ENCODE measurements around the gene CCDC174. TPM values are rescaled to one million over a fixed set of nuclear protein-coding genes. Genes with fewer than 3 reads are reported as not detected.
A peak's percentile ranks its signal among the peaks of the same experiment; 100 is the strongest.
"Not testable (repeated sequence)": the region's sequence is repeated elsewhere in the genome, so short reads cannot be mapped to it uniquely, and the experiment has no call there.

CCDC174 gene
- 16.8 TPM for total RNA-seq
- long read RNA-seq, partial matches to known transcripts = 14 of 21 reads
- long read RNA-seq, other reads (novel, unspliced or antisense) = 3 of 21 reads

DNA sequence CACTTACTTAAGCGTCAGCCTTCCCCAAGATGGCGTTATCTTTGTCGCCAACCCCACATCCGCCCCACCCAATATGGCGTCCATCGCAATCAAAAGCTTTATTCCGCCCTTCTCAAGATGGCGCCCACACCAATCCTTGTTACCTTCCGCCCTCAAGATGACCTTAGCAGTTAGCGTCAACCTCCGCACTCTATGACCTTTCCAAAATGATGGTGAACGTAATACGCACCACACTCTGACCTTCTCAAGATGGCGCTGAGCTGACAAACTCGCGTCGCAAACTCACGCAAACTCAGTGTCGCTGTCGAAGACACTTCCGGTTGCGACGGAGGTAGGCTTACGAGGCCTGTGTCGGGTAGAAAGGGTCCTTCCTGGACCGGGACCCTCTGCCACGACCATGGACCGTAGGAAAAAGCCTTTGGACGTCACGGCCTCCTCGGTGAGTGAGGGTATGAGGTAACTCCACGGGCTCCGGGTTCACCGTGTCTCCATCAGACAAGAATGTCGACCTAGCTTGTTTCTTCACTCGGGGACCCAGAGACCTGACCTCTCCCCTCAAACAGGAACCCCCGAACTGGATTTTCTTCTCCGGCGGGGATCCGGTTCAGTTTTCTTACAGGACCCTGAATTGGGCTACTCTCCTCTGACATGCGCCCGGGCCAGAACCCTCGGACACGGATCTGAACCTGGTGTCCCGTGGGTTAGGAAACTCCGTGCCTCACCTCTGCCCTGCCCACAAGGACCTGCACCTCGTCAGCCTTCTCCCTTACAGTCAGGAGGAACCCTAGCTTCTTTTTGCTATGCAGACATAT lies at the start of gene CCDC174:
TSS of gene CCDC174 (plus strand) at position 323 of the 812 bp plus-strand sequence. CDS start at position 398, 75 bp downstream.
- DNase-seq (ENCODE audit: low spot score) = peak; percentile 93

- no peak for DNase-seq (ENCODE audit: low spot score)
These were observed 49.4 kb upstream of the CCDC174 start for GRCh38 chr3:14602006-14602803.

DNA sequence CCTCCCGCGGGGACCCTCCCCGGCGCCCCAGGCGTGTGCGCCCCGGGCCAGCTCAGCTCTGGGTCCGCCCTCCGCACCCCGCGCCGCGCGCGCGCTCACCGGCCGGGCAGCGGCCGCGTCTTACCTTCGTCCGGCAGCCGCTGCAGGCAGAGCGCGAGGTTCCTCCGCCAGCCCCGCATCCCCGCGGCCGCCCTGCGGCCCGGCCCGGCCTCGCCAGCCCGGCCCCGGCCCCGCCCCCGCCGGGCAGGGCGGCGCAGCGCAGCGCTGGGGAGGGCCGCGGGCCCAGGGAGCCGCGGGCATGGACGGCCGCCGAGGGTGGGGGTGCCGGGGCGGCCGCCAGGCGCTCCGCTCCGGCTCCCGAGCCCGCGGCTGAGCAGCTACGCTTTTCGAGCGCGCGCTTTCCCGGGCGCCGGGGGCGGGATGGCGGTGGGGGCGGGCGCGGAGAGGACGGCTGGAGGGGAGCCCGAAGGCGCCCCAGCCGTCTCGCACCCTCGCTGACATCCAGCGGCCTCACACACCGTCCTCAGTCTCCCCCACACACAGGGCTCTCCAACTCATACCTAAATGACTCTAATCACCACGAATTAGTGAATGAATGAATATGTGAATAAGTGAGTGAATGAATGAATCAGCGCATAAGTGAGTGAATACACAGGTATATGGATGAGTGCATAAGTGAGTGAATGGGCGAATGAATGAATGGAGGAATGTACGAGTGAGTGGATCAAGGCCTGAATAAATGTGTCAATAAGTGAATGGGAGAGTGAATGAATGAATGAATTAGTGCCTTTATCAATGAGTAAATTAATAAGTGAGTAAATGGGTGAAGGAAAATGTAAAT lies 48.5 kb upstream of the CCDC174 start:
- no peak for DNase-seq (ENCODE audit: low spot score)

GRCh38 chr3:14605067-14605466 lies 46.5 kb upstream of the CCDC174 start:
- DNase-seq (ENCODE audit: low spot score) = no peak

DNA sequence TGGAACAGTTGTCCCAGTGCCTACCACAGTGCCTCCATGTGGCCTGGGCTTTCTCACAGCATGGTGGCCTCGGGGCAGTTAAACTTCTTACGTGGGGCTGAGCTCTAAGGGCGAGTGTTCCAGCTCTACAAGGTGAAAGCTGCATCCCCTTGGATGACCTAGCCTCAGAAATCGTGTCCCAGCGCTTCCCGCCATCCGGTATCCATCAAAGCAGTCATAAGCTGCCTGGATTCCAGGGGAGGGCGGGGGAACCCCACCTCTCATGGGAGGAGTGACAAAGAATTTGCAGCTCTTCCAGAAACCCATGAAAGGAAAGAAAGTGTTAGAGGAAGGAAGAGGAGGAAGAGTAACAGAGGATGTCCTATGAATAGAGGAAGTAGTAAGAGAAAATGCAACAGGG lies 45.8 kb upstream of the CCDC174 start:
- no peak for DNase-seq (ENCODE audit: low spot score)

DNA sequence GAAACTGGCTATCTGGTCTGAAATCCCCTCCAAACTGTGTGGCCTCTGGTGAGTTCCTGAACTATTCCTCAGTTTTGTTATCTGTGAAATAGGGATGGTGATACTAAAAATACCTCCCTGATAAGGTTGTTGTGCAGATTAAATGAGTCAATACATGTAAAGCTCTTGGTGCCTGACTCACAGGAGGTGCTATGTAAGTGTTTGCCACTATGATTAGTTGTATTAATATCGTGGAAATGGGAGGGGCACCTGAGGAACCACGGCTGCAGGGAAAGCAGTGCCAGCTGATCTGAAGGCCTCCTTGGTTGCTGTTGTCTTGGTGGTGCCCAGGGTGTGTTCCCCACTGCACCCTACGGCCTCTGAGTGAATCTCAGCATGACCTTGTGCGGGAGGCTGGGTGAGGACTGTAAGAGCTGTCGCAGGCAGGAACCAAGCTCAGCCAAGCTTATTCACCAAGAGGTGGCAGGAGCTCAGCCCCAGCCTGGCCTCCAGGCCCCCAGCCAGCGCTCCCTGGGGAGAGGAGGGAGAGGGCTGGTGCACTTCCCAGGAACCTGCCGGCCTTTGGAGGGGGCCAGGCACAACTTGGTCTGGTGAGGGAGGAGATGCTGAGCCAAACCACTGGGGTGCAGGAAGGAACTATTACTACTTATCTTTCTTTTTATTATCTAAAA lies 44.8 kb upstream of the CCDC174 start:
- no peak for DNase-seq (ENCODE audit: low spot score)

DNA sequence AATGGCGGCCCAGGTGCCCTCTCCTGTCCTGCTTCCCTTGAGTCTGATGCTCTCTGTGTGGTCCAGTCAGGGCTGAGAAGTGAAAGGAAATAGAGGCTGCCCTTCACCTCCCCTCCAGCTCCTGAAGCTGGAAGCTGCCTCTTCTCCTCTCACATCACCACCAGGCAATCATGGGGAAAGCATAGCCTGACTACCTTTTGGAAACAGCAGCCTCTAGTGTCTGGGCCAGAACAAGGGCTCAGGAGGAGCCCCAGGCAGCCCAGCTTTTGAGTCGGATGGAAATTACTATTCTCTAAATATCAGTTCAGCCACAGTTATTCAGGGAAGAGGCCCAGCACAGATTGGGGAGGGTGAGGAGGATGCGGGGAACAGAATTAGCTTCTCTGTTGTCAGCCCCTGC lies 43.3 kb upstream of the CCDC174 start:
- DNase-seq (ENCODE audit: low spot score) = no peak

- not testable (repeated sequence) for DNase-seq (ENCODE audit: low spot score)
These were observed 42.5 kb upstream of the CCDC174 start for GRCh38 chr3:14609058-14609457.

GRCh38 chr3:14609506-14609905 lies 42.1 kb upstream of the CCDC174 start:
- no peak for DNase-seq (ENCODE audit: low spot score)

DNA sequence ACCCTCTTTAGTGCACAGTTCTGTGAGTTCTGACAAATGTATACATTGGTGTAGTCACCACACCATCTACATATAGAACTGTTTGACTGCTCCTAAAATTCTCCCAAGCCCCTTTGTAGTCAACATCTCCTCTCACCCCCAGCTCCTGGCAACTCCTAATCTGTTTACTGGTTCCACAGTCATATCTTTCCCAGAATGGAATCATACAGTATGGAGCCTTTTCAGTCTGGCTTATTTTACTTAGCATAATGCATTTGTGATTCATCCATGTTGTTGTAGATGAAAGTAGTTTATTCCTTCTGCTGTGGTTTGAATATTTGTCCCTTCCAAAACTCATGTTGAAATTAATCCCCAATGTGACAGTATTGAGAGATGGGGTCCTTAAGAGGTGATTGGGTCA lies 41.6 kb upstream of the CCDC174 start:
- no peak for DNase-seq (ENCODE audit: low spot score)

DNA sequence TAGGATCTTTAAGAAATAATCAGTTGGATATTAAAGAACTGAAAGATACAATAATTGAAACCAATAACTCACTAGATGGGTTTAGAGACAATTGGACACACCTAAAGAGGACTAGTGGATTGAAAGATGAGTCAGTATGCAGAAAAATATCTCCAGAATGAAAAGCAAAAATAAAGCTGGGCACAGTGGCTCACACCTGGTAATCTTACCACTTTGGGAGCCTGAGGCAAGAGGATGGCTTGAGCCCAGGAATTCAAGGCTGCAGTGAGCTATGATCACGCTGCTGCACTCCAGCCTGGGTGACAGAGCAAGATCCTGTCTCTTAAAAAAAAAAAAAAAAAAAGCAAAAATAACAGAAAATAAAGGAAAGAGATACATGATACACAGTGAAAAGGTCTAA lies 37.4 kb upstream of the CCDC174 start:
- DNase-seq (ENCODE audit: low spot score) = no peak

GRCh38 chr3:14614862-14615261 lies 36.7 kb upstream of the CCDC174 start:
- DNase-seq (ENCODE audit: low spot score) = no peak

DNA sequence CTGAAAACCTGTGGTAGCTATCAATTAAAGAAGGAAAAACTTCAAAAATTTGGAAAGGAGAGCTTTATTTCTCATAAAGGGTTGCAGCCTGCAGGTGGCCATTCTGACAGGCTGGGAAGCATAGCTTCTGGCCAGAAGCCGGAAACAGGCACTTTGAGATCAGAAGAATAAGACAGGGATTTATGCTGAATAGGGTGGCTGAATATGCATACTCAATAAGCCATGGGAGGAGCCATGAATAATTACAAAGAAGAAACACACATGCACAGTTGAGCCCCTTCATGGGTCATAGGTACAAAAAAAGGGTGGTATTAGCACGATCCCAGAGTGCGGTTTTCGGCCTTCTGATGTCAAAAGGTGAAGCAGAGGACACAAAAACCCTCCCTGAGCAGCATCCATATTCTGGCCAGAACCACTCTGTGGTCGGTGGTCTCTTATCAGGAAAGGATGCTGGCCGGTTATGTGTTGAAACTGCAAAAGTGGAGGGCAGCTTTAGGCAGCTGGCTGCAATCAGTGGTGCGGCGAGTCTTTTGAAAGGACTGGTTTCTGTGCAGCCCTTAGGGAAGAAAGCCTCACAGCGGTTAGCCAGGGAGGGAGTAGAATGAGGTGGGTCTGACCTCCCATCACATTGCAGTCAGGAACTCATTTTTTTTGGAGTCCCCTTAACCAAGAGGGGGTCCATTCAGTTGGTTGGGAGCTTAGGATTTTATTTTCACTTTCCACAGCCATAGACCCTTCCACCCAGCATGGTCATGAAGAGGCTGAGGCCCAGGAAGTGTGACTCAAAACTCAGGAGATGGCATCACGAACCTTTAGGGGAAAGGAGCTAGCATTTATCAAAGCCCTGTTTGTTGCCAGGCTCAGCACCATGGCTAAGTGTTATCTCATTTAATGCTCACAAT lies 34.7 kb upstream of the CCDC174 start:
- no peak for DNase-seq (ENCODE audit: low spot score)

GRCh38 chr3:14617508-14618023 lies 34.0 kb upstream of the CCDC174 start:
- no peak for DNase-seq (ENCODE audit: low spot score)

- DNase-seq (ENCODE audit: low spot score) = no peak
These were observed 32.0 kb upstream of the CCDC174 start for GRCh38 chr3:14619605-14620004.

- no peak for DNase-seq (ENCODE audit: low spot score)
These were observed 31.1 kb upstream of the CCDC174 start for GRCh38 chr3:14620512-14620911.

- DNase-seq (ENCODE audit: low spot score) = no peak
These were observed 30.5 kb upstream of the CCDC174 start for GRCh38 chr3:14621093-14621492.

GRCh38 chr3:14622368-14622767 lies 29.2 kb upstream of the CCDC174 start:
- no peak for DNase-seq (ENCODE audit: low spot score)

GRCh38 chr3:14623569-14624051 lies 28.0 kb upstream of the CCDC174 start:
- no peak for DNase-seq (ENCODE audit: low spot score)
